Pancreas (tissue), 10 donors: Measurements from ENCODE around the gene UMOD. TPM values are rescaled to one million over a fixed set of nuclear protein-coding genes. Genes with fewer than 3 reads are reported as not detected.
"Not testable (repeated sequence)": the region's sequence is repeated elsewhere in the genome, so short reads cannot be mapped to it uniquely, and the experiment has no call there.

Source experiments
- ATAC-seq, 4 donors: fragments of 200-7000 bp; cut with Tn5 transposase; one replicate each; pipeline versions ENCODE4 v1.8.0 to v1.9.1; 2020; ENCODE audit warnings: mild to moderate bottlenecking in 4 of 4, moderate library complexity in 4 of 4
- DNase-seq, 6 donors: peaks; one replicate each; pipeline ENCODE4 v3.0.0-alpha.2; 2020
- FAIRE-seq: peaks from 2 replicates; lab custom pipeline; 2012; peaks lifted over from hg19 to GRCh38; lab: Jason Lieb, UNC
- H3K27ac ChIP-seq, 4 donors: fragments of 200-600 bp; sonication (generic); 1 replicate in 3 of 4; 2 replicates in 1 of 4; pipeline versions ENCODE4 v1.5.0 to v1.8.0; 2020
- H3K27me3 ChIP-seq, 4 donors: fragments of 200-600 bp; one replicate each; pipeline ENCODE4 v1.8.0; 2021
- H3K36me3 ChIP-seq, 3 donors: fragments of 200-600 bp; sonication (generic) in 1 of 3; one replicate each; pipeline versions ENCODE4 v1.5.0 to v1.8.0; 2020 to 2021
- H3K4me1 ChIP-seq, 3 donors: fragments of 200-600 bp; one replicate each; pipeline ENCODE4 v1.8.0; 2021
- H3K4me3 ChIP-seq, 4 donors: fragments of 200-600 bp; sonication (generic) in 2 of 4; one replicate each; pipeline versions ENCODE4 v1.5.0 to v1.8.0; 2020 to 2021
- H3K9me3 ChIP-seq, 4 donors: fragments of 200-600 bp; one replicate each; pipeline ENCODE4 v1.8.0; 2021
- CTCF ChIP-seq, 4 donors: fragments of 200-600 bp; sonication (generic) in 3 of 4; IDR thresholded peaks; one replicate each; pipeline versions ENCODE4 v1.5.0 to v1.8.0; 2021; ENCODE audit warnings: antibody characterized with exemption in 4 of 4
- WGBS, 2 donors: extraction: QIAGEN DNeasy Blood & Tissue Kit; methylation state at CpG; one replicate each; pipeline ENCODE4 v1.1.7; 2013; 5-methylcytosine and 5-hydroxymethylcytosine counted together
- intact Hi-C, 3 donors: fragments of 100-400 bp; cut with DNase I; formaldehyde crosslinking; loops; one replicate each; pipeline versions ENCODE4 v1.11.1 to v1.14.2; 2022
- polyA plus RNA-seq, 2 donors: library from polyadenylated mRNA; stranded (reverse); fragments of 200-250 nt; gene quantifications; one replicate each; pipeline ENCODE4 v1.2.3, GENCODE V29; 2013
- total RNA-seq, 6 donors: library from RNA; stranded (reverse); fragmentation: NEBNext Ultra II Directional in 4 of 6; extraction: Animal tissue kit (Norgen Biotek cat#: 25700) in 4 of 6; gene quantifications; one replicate each; pipeline versions ENCODE4 v1.2.1 to v1.2.4, GENCODE V29; 2021 to 2023
- donor health status: healthy with polysubstance abuse.
- donor health status: DM: no; HTN: no; CAD: no; lungs with moderate emphysema.
- donor health status: DM: no; HTN: no; CAD: no.
- donor health status: control.
- donor health status: control.
- donor health status: Bipolar disorder and iron deficiency.
- donor health status: DM: yes; HTN: yes; CAD: no.
- donor health status: DM: no; HTN: no; CAD: no.
- donor health status: DM: no; HTN: no; CAD: no.
- donor health status: DM: yes; HTN: yes; CAD: no.

Gene UMOD
- total and polyA plus RNA-seq, 8 donors, result 1.3 to 9.6 (median 3.4) TPM

DNA sequence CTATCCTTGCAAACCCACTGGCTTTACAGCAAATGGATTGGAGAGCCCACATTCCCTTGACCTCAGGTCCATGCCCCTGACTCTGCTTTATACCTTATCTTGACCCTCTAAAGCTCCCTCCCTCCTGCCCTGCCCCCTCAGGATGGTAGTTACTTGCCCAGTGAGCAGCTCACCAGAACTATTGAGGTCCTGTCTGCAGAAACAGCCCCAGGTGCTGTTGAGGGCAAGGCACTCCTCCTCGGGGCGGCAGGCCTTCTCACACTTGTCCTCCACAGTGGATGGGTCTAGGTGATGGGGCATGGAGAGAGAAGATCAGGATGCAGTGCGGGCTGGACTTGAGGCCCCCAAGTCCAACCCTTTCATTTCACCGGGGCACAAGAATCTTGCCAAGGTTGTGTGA is 29.8 kb downstream of the UMOD start:
- Histone ChIP-seq H3K36me3 (peaks cover 0 to 93% (median 40%) of the 10 kb centered on the region in 3 donors), H3K27ac (peak overlapping the region in 3 of 4 donors; percentile 86 to 97 (median 88)), H3K4me1 (peaks cover 0 to 7% (median 0%) of the 10 kb centered on the region in 3 donors), H3K27me3 (no peaks in the 10 kb centered on the region), H3K9me3 (no peaks in the 10 kb centered on the region), H3K4me3 (peak overlapping the region in 3 of 4 donors; percentile 33 to 58 (median 45))
- peak in 2 of 4 donors; percentile 0 to 1 for ATAC-seq
- intact Hi-C loops, result no loop called here
- peak in 3 of 6 donors; percentile 67 to 91 (median 68) for DNase-seq
- 36 to 37% methylated on average over 4 of the region's 4 CpGs for WGBS, 2 donors
- no peak for TF ChIP-seq CTCF (IDR thresholded peaks at IDR 0.05)
- no peak for FAIRE-seq

- FAIRE-seq (no peak), DNase-seq (peak in 3 of 6 donors; percentile 74 to 84 (median 75)), ATAC-seq (peak; percentile 1 to 17 (median 6))
- WGBS, 2 donors, result 49 to 72% methylated on average over 1 of the region's 1 CpG
- no peaks in the 10 kb centered on the region for H3K9me3 ChIP-seq
- TF ChIP-seq CTCF (IDR thresholded peaks at IDR 0.05), result no peak
- no peaks in the 10 kb centered on the region for H3K27me3 ChIP-seq
- peaks cover 0 to 7% (median 0%) of the 10 kb centered on the region in 3 donors for H3K4me1 ChIP-seq
- intact Hi-C loops, result no loop called here
- peak overlapping the region in 3 of 4 donors; percentile 33 to 58 (median 45) for H3K4me3 ChIP-seq
- H3K27ac ChIP-seq, result peak overlapping the region in 3 of 4 donors; percentile 86 to 97 (median 88)
- peaks cover 0 to 97% (median 46%) of the 10 kb centered on the region in 3 donors for H3K36me3 ChIP-seq
Measured at GRCh38 chr16:20321671-20322070, 30.8 kb downstream of the UMOD start.

DNA sequence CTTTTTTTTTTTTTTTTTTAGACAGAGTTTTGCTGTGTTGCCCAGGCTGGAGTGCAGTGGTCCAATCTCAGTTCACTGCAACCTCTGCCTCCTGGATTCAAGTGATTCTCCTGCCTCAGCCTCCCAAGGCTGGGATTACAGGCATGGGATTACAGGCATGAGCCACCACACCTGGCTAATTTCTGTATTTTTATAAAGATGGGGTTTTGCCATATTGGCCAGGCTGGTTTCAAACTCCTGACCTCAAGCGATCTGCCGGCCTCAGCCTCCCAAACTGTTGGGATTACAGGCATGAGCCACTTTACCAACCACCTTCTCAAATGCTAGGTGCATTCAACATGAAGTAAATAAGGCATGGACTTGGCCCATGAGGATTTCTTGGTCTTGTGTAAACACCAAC is 31.5 kb downstream of the UMOD start:
- WGBS, 2 donors, result 31 to 47% methylated on average over 2 of the region's 2 CpGs
- FAIRE-seq, H3K4me1 ChIP-seq, intact Hi-C loops, H3K27me3 ChIP-seq, H3K9me3 ChIP-seq: not testable (repeated sequence)
- Histone ChIP-seq H3K36me3 (peaks cover 0 to 97% (median 46%) of the 10 kb centered on the region in 3 donors), H3K27ac (peak overlapping the region in 2 of 4 donors; percentile 86 to 97), H3K4me3 (peak overlapping the region in 2 of 4 donors; percentile 45 to 58)
- ATAC-seq (peak; percentile 0 to 3 (median 1)), DNase-seq (peak in 2 of 6 donors; percentile 48 to 68)

DNA sequence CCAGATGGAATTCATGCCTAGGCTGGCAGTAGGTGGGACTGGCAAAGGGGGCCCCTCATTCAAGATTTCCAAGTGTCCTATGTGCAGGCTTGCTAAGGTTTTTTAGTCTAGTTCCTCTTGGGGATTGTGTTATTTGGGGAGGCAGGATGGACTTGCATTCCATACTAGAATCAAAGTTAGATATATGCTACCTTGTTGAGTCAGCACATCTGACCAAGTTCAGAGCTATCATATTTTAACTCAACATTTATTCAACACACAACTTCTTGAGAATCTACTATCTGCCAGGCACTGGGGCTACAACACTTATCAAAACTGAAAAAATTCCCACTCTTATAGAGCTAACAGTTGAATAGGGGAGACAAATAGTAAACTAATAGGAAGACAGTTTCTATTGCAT is 31.9 kb downstream of the UMOD start:
- no peak for FAIRE-seq
- H3K36me3 ChIP-seq, result peaks cover 0 to 97% (median 46%) of the 10 kb centered on the region in 3 donors
- intact Hi-C loops, result no loop called here
- peak; percentile 0 to 1 (median 0) for ATAC-seq
- H3K4me3 ChIP-seq, result peak overlapping the region in 1 of 4 donors; percentile 45
- peak overlapping the region in 2 of 4 donors; percentile 22 to 86 for H3K27ac ChIP-seq
- H3K27me3 ChIP-seq, result no peaks in the 10 kb centered on the region
- no peak for TF ChIP-seq CTCF (IDR thresholded peaks at IDR 0.05)
- H3K9me3 ChIP-seq, result no peaks in the 10 kb centered on the region
- DNase-seq, result no peak
- peaks cover 0 to 7% (median 0%) of the 10 kb centered on the region in 3 donors for H3K4me1 ChIP-seq

- H3K27ac ChIP-seq, result peak overlapping the region in 2 of 4 donors; percentile 3 to 22
- H3K4me3 ChIP-seq, result peak overlapping the region in 1 of 4 donors; percentile 45
- intact Hi-C loops, result no loop called here
- no peaks in the 10 kb centered on the region for H3K27me3 ChIP-seq
- 42 to 56% methylated on average over 2 of the region's 2 CpGs for WGBS, 2 donors
- H3K36me3 ChIP-seq, result peaks cover 0 to 97% (median 44%) of the 10 kb centered on the region in 3 donors
- FAIRE-seq (no peak), ATAC-seq (peak; percentile 0 to 2 (median 0)), DNase-seq (peak in 3 of 6 donors; percentile 72 to 90 (median 78))
- H3K9me3 ChIP-seq, result no peaks in the 10 kb centered on the region
- TF ChIP-seq CTCF (IDR thresholded peaks at IDR 0.05), result no peak
- peaks cover 0 to 7% (median 0%) of the 10 kb centered on the region in 3 donors for H3K4me1 ChIP-seq
Measured at GRCh38 chr16:20320178-20320577, 32.3 kb downstream of the UMOD start.
